ENCODE measurements around the gene BBOX1.

DNA sequence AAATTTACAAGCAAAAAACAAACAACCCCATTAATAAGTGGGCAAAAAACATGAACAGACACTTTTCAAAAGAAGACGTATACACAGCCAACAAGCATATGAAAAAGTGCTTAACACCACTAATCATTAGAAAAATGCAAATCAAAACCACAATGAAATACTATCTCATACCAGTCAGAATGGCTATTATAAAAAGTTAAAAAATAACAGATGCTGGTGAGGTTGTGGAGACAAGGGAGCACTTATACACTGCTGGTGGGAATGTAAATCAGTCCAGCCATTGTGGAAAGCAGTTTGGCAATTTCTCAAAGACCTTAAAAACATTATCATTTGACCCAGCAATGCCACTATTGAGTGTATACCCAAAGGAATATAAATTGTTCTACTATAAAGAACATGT lies 72.3 kb downstream of the BBOX1 start:
- TF ChIP-seq, protein P1, sequence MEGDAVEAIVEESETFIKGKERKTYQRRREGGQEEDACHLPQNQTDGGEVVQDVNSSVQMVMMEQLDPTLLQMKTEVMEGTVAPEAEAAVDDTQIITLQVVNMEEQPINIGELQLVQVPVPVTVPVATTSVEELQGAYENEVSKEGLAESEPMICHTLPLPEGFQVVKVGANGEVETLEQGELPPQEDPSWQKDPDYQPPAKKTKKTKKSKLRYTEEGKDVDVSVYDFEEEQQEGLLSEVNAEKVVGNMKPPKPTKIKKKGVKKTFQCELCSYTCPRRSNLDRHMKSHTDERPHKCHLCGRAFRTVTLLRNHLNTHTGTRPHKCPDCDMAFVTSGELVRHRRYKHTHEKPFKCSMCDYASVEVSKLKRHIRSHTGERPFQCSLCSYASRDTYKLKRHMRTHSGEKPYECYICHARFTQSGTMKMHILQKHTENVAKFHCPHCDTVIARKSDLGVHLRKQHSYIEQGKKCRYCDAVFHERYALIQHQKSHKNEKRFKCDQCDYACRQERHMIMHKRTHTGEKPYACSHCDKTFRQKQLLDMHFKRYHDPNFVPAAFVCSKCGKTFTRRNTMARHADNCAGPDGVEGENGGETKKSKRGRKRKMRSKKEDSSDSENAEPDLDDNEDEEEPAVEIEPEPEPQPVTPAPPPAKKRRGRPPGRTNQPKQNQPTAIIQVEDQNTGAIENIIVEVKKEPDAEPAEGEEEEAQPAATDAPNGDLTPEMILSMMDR (IDR thresholded peaks at IDR 0.05): no peak
- no peak for TF ChIP-seq ZFX (IDR thresholded peaks at IDR 0.05; ENCODE audit: borderline replicate concordance)
